Kidney (tissue), 14 donors: ENCODE measurements around the gene C9. TPM values are rescaled to one million over a fixed set of nuclear protein-coding genes. Genes with fewer than 3 reads are reported as not detected.

Experiments used
- DNase-seq, 5 donors: peaks; one replicate each; pipeline ENCODE4 v3.0.0-alpha.2; 2013 to 2020
- FAIRE-seq: peaks from 2 replicates; lab custom pipeline; 2012; peaks lifted over from hg19 to GRCh38; lab: Jason Lieb, UNC
- H3K27ac ChIP-seq, 2 donors: one replicate each; pipeline ENCODE4 v1.7.0; 2013; ENCODE audit warnings: low read depth in 2 of 2, low read length in 2 of 2, inconsistent platforms in 1 of 2
- H3K27me3 ChIP-seq: one replicate; pipeline ENCODE4 v1.7.1; 2013; ENCODE audit warnings: low read length, inconsistent platforms; ENCODE audit not compliant: control insufficient read depth, insufficient read depth
- H3K36me3 ChIP-seq, 3 donors: one replicate each; pipeline versions ENCODE4 v1.7.0 to v1.7.1; 2013; ENCODE audit warnings: low read length in 3 of 3, control low read depth in 1 of 3, inconsistent platforms in 1 of 3; ENCODE audit not compliant: insufficient read depth in 3 of 3, control insufficient read depth in 2 of 3
- H3K4me1 ChIP-seq, 3 donors: one replicate each; pipeline versions ENCODE4 v1.7.0 to v1.7.1; 2013; ENCODE audit warnings: low read length in 3 of 3, inconsistent platforms in 1 of 3, low read depth in 1 of 3; ENCODE audit not compliant: control insufficient read depth in 2 of 3, insufficient read depth in 2 of 3
- H3K4me3 ChIP-seq, 3 donors: one replicate each; pipeline versions ENCODE4 v1.7.0 to v1.8.1; 2013; ENCODE audit warnings: low read length in 3 of 3, control low read depth in 1 of 3, inconsistent platforms in 1 of 3
- H3K9ac ChIP-seq, 3 donors: one replicate each; pipeline versions ENCODE4 v1.7.0 to v1.7.1; 2013; ENCODE audit warnings: low read length in 3 of 3, control low read depth in 1 of 3, inconsistent platforms in 1 of 3
- H3K9me3 ChIP-seq, 3 donors: one replicate each; pipeline versions ENCODE4 v1.7.0 to v1.7.1; 2013; ENCODE audit warnings: low read length in 3 of 3, control low read depth in 1 of 3, inconsistent platforms in 1 of 3; ENCODE audit not compliant: control insufficient read depth in 2 of 3, insufficient read depth in 1 of 3
- CTCF ChIP-seq: IDR thresholded peaks from 3 replicates; pipeline ENCODE4 v1.5.1; 2012; ENCODE audit warnings: mild to moderate bottlenecking, moderate library complexity, borderline replicate concordance; ENCODE audit not compliant: insufficient read depth; ENCODE audit errors: extremely low read depth
- intact Hi-C: fragments of 100-400 bp; cut with DNase I; formaldehyde crosslinking; loops from one replicate; pipeline ENCODE4 v1.11.1; 2022
- polyA plus RNA-seq: library from polyadenylated mRNA; stranded (reverse); fragments of 350-450 nt; fragmentation: Illumina TruSeq; extraction: RNeasy Lipid Tissue Mini Kit (QIAGEN cat#74804); gene quantifications from one replicate; pipeline ENCODE4 v1.2.3, GENCODE V29; 2014; ENCODE audit warnings: low read depth, low replicate concordance; ENCODE audit not compliant: insufficient read depth
- total RNA-seq: library from RNA; stranded (reverse); fragmentation: NEBNext Ultra II Directional; extraction: Animal tissue kit (Norgen Biotek cat#: 25700); gene quantifications from one replicate; pipeline ENCODE4 v1.2.1, GENCODE V29; 2021
- donor health status: control.
- donor health status: control.
- donor health status: control.
- donor health status: control.
- donor health status: control.
- donor health status: DM: yes; HTN: yes; CAD: no.
- donor health status: Normal renal cell carcinoma (clear cell type).

The C9 gene
- total and polyA plus RNA-seq, 2 donors from 2014 or later = 1.5 to 4.5 TPM

GRCh38 chr5:39399135-39400036, 35.1 kb upstream of the C9 start:
- Histone ChIP-seq H3K4me3 (peak overlapping the region in 1 of 3 donors; percentile 24), H3K4me1 (peaks cover 4 to 46% (median 17%) of the 10 kb centered on the region in 3 donors), H3K27me3 (no peaks in the 10 kb centered on the region), H3K27ac (peak overlapping the region; percentile 80 to 97), H3K9ac (peak overlapping the region in 1 of 3 donors; percentile 22), H3K36me3 (peaks cover 0 to 10% (median 2%) of the 10 kb centered on the region in 3 donors), H3K9me3 (no peaks in the 10 kb centered on the region)
- DNase-seq (peak in 2 of 5 donors; percentile 28 to 45), FAIRE-seq (peak; percentile 52)
- intact Hi-C loops = no loop called here
- TF ChIP-seq CTCF = no peak

- Histone ChIP-seq H3K9me3 (no peaks in the 10 kb centered on the region), H3K9ac (no peak overlapping the region), H3K4me1 (peaks cover 4 to 46% (median 22%) of the 10 kb centered on the region in 3 donors), H3K4me3 (no peak overlapping the region), H3K27me3 (no peaks in the 10 kb centered on the region), H3K27ac (peak overlapping the region in 1 of 2 donors; percentile 9), H3K36me3 (peaks cover 0 to 26% (median 6%) of the 10 kb centered on the region in 3 donors)
- FAIRE-seq (no peak), DNase-seq (no peak)
- intact Hi-C loops = no loop called here
- TF ChIP-seq CTCF = no peak
Observed at GRCh38 chr5:39396843-39397242, 32.5 kb upstream of the C9 start.

- H3K9ac ChIP-seq = no peak overlapping the region
- intact Hi-C loops = no loop called here
- DNase-seq (no peak), FAIRE-seq (no peak)
- no peak overlapping the region for H3K4me3 ChIP-seq
- H3K4me1 ChIP-seq = peaks cover 0 to 46% (median 19%) of the 10 kb centered on the region in 3 donors
- H3K36me3 ChIP-seq = peaks cover 6 to 38% (median 17%) of the 10 kb centered on the region in 3 donors
- H3K27me3 ChIP-seq = no peaks in the 10 kb centered on the region
- H3K27ac ChIP-seq = peak overlapping the region; percentile 8 to 68
- H3K9me3 ChIP-seq = no peaks in the 10 kb centered on the region
- no peak for TF ChIP-seq CTCF
Observed at GRCh38 chr5:39395521-39395920, 31.2 kb upstream of the C9 start.
